ENCODE measurements around the gene WIPF2.

GRCh38 chr17:40297511-40297910, 78.4 kb downstream of the WIPF2 start:
- TF ChIP-seq CTCF (IDR thresholded peaks at IDR 0.05; ENCODE audit: extremely low read depth in 1 of 2, insufficient read depth in 1 of 2, low read depth in 1 of 2, low read length in 2 of 2) (no peak), POLR2AphosphoS5 (IDR thresholded peaks at IDR 0.05; ENCODE audit: insufficient read depth, low read depth, low read length) (no peak)

Measured in endothelial cell of umbilical vein (primary cell).